K562 (cell line): ENCODE measurements around the gene CCDC85B. TPM values are rescaled to one million over a fixed set of nuclear protein-coding genes. Genes with fewer than 3 reads are reported as not detected.

Experiments
- ATF4 ChIP-seq: fragments of 450-650 bp; formaldehyde crosslinking; IDR thresholded peaks from 2 replicates; pipeline ENCODE4 v1.4.0; 2022; ENCODE audit warnings: mild to moderate bottlenecking, moderate library complexity
- CEBPG ChIP-seq, 3 experiments: fragments of 200-800 bp in 1 of 3; sonication (Bioruptor generic) in 1 of 3; sonication (generic) in 1 of 3; formaldehyde crosslinking in 1 of 3; IDR thresholded peaks in 2 of 3; conservative IDR thresholded peaks in 1 of 3; 2 replicates each; pipeline versions ENCODE4 v1.6.1 to v1.8.0; 2016 to 2022; ENCODE audit warnings: missing compliant biosample characterization in 2 of 3, missing genetic modification characterization in 2 of 3, mild to moderate bottlenecking in 1 of 3, missing genetic modification reagents in 1 of 3
- DPF2 ChIP-seq: fragments of 450-650 bp; IDR thresholded peaks from 2 replicates; pipeline ENCODE4 v1.6.1; 2016
- ETV1 ChIP-seq: fragments of 450-650 bp; conservative IDR thresholded peaks from 2 replicates; pipeline ENCODE4 v1.6.1; 2016; ENCODE audit warnings: missing genetic modification characterization, control low read depth, low read depth, missing compliant biosample characterization
- ETV6 ChIP-seq, 3 experiments: fragments of 150-350 bp in 1 of 3; sonication (generic) in 1 of 3; formaldehyde crosslinking in 1 of 3; IDR thresholded peaks; 2 replicates each; pipeline versions ENCODE4 v1.6.1 to v1.8.0; 2014 to 2022; ENCODE audit warnings: borderline replicate concordance in 2 of 3, low read depth in 2 of 3, antibody characterized with exemption in 1 of 3, low read length in 1 of 3, mild to moderate bottlenecking in 1 of 3, missing genetic modification reagents in 1 of 3
- HCFC1 ChIP-seq: IDR thresholded peaks from 2 replicates; pipeline ENCODE4 v1.6.1; 2012; ENCODE audit warnings: low read depth, low read length, improper control_type of control experiment
- MAFK ChIP-seq: IDR thresholded peaks from 2 replicates; pipeline ENCODE4 v1.6.1; 2011; ENCODE audit warnings: low read length, improper control_type of control experiment
- RAD51 ChIP-seq: fragments of 450-650 bp; IDR thresholded peaks from 2 replicates; pipeline ENCODE4 v1.7.1; 2016; ENCODE audit warnings: low read depth, mild to moderate bottlenecking, borderline replicate concordance
- SMAD1 ChIP-seq: fragments of 150-350 bp; IDR thresholded peaks from 2 replicates; pipeline ENCODE4 v1.6.1; 2014; ENCODE audit warnings: low read length, low read depth; ENCODE audit not compliant: partially characterized antibody
- SRF ChIP-seq, 2 experiments: fragments of 250-450, 450-650 bp in 1 of 2; sonication (Bioruptor Pico) in 1 of 2; sonication (generic) in 1 of 2; formaldehyde crosslinking; IDR thresholded peaks; 2 replicates each; pipeline versions ENCODE4 v1.5.0 to v1.5.1; 2020 to 2022; ENCODE audit warnings: mild to moderate bottlenecking in 1 of 2, missing genetic modification reagents in 1 of 2
- TAL1 ChIP-seq: fragments of 450-650 bp; IDR thresholded peaks from 2 replicates; pipeline ENCODE4 v1.6.1; 2016; ENCODE audit warnings: mild to moderate bottlenecking
- TRIM24 ChIP-seq, 2 experiments: fragments of 450-650 bp; IDR thresholded peaks; 2 replicates each; pipeline ENCODE4 v1.6.1; 2016
- ZKSCAN8 ChIP-seq: fragments of 200-800 bp; sonication (Bioruptor generic); IDR thresholded peaks from 2 replicates; pipeline ENCODE4 v1.6.1; 2016; ENCODE audit warnings: missing genetic modification characterization, missing compliant biosample characterization
- ZNF212 ChIP-seq: fragments of 450-650 bp; formaldehyde crosslinking; IDR thresholded peaks from 2 replicates; pipeline ENCODE4 v1.4.0; 2020; ENCODE audit warnings: mild to moderate bottlenecking
- ZNF239 ChIP-seq: fragments of 250-450 bp; sonication (Bioruptor Pico); IDR thresholded peaks from 2 replicates; pipeline ENCODE4 v1.4.0; 2020; ENCODE audit warnings: mild to moderate bottlenecking
- polyA plus RNA-seq, 8 experiments: library from polyadenylated mRNA; depleted of rRNA in 4 of 8; stranded (reverse) in 5 of 8; unstranded in 3 of 8; fragments of >200 nt; fragmentation: Nextera tagmentation in 2 of 8; fragmentation: Illumina TruSeq in 1 of 8; extraction: Ambion mirVana in 2 of 8; extraction: Trizol in 1 of 8; gene quantifications; 2 replicates each; pipeline versions ENCODE4 v1.2.1 to v1.2.3, GENCODE V29; 2011 to 2014; ENCODE audit warnings: inconsistent platforms in 1 of 8, missing spikeins in 1 of 8
- total RNA-seq, 7 experiments: library from RNA; depleted of rRNA in 6 of 7; stranded (reverse); fragments of >200 nt in 6 of 7; fragmentation: Illumina TruSeq in 2 of 7; extraction: Trizol in 2 of 7; gene quantifications; 2 replicates each; pipeline versions ENCODE4 v1.2.1 to v1.2.3, GENCODE V29; 2011 to 2021; ENCODE audit warnings: low replicate concordance in 1 of 7
- TF ChIP-seq, protein P1 (sequence below), 3 experiments: fragments of 200-800 bp in 1 of 3; sonication (Bioruptor generic) in 1 of 3; sonication (generic) in 1 of 3; formaldehyde crosslinking in 1 of 3; IDR thresholded peaks; 2 replicates each; pipeline versions ENCODE4 v1.6.1 to v1.8.0; 2016 to 2022; ENCODE audit warnings: mild to moderate bottlenecking in 2 of 3, missing compliant biosample characterization in 2 of 3, missing genetic modification characterization in 2 of 3, missing genetic modification reagents in 1 of 3
- TF ChIP-seq, protein P2 (sequence below): fragments of 450-650 bp; IDR thresholded peaks from 2 replicates; pipeline ENCODE4 v1.6.1; 2016; ENCODE audit warnings: low read depth

Gene CCDC85B
- total and polyA plus RNA-seq, 9 of the 15 experiments (the other 6 are each of a cell fraction or from before 2014, with no cell fraction given), result 0.14 to 138 (median 6.2) TPM

- TF ChIP-seq SRF (CRISPR knock-in tag; IDR thresholded peaks at IDR 0.05) (peak in 1 of 2 experiments; percentile 40; a peak in 1 of 4 replicates), MAFK (no peak), CEBPG (CRISPR knock-in tag; IDR thresholded peaks at IDR 0.05) (no peak), CEBPG (tag; conservative IDR thresholded peaks at IDR 0.05 in 1 of 2, IDR thresholded peaks at IDR 0.05 in 1 of 2) (no peak), ATF4 (CRISPR knock-in tag) (0 out of 2 replicates have a peak, but pooled peaks have one; percentile 15), RAD51 (no peak), TAL1 (no peak), ZKSCAN8 (CRISPR knock-in tag) (no peak), ZNF239 (CRISPR knock-in tag) (no peak), ZNF212 (CRISPR knock-in tag) (no peak), ETV1 (tag) (peak; percentile 96), SMAD1 (no peak), TRIM24 (IDR thresholded peaks at IDR 0.05) (peak in 1 of 2 experiments; percentile 48; a peak in 2 of 4 replicates), HCFC1 (peak; percentile 79), ETV6 (IDR thresholded peaks at IDR 0.05; ENCODE audit: borderline replicate concordance in 1 of 2, low read depth in 2 of 2, low read length in 1 of 2) (peak; percentile 52 to 72; a peak in 2 of 4 replicates), ETV6 (CRISPR knock-in tag; IDR thresholded peaks at IDR 0.05; ENCODE audit: borderline replicate concordance) (no peak), DPF2 (no peak; the same call in 1 of the 2 replicates)
- TF ChIP-seq, protein P1, sequence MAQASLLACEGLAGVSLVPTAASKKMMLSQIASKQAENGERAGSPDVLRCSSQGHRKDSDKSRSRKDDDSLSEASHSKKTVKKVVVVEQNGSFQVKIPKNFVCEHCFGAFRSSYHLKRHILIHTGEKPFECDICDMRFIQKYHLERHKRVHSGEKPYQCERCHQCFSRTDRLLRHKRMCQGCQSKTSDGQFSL (CRISPR knock-in tag; IDR thresholded peaks at IDR 0.05), result peak; percentile 69; the same call in 1 of the 2 replicates
- TF ChIP-seq, protein P1 (tag; IDR thresholded peaks at IDR 0.05), result no peak
- TF ChIP-seq, protein P2, sequence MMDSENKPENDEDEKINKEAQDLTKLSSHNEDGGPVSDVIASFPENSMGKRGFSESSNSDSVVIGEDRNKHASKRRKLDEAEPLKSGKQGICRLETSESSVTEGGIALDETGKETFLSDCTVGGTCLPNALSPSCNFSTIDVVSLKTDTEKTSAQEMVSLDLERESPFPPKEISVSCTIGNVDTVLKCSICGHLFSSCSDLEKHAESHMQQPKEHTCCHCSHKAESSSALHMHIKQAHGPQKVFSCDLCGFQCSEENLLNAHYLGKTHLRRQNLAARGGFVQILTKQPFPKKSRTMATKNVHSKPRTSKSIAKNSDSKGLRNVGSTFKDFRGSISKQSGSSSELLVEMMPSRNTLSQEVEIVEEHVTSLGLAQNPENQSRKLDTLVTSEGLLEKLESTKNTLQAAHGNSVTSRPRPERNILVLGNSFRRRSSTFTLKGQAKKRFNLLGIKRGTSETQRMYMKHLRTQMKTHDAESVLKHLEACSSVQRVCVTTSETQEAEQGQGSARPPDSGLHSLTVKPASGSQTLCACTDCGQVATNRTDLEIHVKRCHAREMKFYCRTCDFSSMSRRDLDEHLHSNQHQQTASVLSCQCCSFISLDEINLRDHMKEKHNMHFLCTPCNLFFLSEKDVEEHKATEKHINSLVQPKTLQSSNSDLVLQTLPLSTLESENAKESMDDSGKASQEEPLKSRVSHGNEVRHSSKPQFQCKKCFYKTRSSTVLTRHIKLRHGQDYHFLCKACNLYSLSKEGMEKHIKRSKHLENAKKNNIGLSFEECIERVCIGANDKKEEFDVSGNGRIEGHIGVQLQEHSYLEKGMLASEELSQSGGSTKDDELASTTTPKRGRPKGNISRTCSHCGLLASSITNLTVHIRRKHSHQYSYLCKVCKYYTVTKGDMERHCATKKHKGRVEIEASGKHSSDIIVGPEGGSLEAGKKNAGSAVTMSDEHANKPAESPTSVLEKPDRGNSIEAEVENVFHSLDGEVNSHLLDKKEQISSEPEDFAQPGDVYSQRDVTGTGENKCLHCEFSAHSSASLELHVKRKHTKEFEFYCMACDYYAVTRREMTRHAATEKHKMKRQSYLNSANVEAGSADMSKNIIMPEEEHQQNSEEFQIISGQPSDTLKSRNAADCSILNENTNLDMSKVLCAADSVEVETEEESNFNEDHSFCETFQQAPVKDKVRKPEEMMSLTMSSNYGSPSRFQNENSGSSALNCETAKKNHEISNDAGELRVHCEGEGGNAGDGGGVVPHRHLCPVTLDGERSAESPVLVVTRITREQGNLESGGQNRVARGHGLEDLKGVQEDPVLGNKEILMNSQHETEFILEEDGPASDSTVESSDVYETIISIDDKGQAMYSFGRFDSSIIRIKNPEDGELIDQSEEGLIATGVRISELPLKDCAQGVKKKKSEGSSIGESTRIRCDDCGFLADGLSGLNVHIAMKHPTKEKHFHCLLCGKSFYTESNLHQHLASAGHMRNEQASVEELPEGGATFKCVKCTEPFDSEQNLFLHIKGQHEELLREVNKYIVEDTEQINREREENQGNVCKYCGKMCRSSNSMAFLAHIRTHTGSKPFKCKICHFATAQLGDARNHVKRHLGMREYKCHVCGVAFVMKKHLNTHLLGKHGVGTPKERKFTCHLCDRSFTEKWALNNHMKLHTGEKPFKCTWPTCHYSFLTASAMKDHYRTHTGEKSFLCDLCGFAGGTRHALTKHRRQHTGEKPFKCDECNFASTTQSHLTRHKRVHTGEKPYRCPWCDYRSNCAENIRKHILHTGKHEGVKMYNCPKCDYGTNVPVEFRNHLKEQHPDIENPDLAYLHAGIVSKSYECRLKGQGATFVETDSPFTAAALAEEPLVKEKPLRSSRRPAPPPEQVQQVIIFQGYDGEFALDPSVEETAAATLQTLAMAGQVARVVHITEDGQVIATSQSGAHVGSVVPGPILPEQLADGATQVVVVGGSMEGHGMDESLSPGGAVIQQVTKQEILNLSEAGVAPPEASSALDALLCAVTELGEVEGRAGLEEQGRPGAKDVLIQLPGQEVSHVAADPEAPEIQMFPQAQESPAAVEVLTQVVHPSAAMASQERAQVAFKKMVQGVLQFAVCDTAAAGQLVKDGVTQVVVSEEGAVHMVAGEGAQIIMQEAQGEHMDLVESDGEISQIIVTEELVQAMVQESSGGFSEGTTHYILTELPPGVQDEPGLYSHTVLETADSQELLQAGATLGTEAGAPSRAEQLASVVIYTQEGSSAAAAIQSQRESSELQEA, result no peak
These were observed 2.2 kb upstream of the CCDC85B start, which contains the start of gene FIBP (continued) for GRCh38 chr11:65888163-65888814.
